Adipocyte (in vitro differentiated cells): ENCODE measurements around the gene C16orf96.

ENCODE experiments used
- DNase-seq: peaks from one replicate; pipeline ENCODE4 v3.0.0-alpha.2; 2015; ENCODE audit warnings: low read depth
- H3K27me3 ChIP-seq: replicated peaks from 2 replicates; pipeline ENCODE4 v1.7.0; 2013; ENCODE audit warnings: mild to moderate bottlenecking, low read length, moderate library complexity; ENCODE audit not compliant: control insufficient read depth, insufficient read depth
- H3K36me3 ChIP-seq: 2 replicates; pipeline ENCODE4 v1.7.0; 2013; ENCODE audit warnings: low read length, mild to moderate bottlenecking, moderate library complexity; ENCODE audit not compliant: control insufficient read depth, insufficient read depth, severe bottlenecking
- H3K4me1 ChIP-seq: 2 replicates; pipeline ENCODE4 v1.7.0; 2013; ENCODE audit warnings: mild to moderate bottlenecking, low read length, moderate library complexity; ENCODE audit not compliant: control insufficient read depth, insufficient read depth
- H3K4me3 ChIP-seq: 2 replicates; pipeline ENCODE4 v1.7.0; 2013; ENCODE audit warnings: mild to moderate bottlenecking, low read length, moderate library complexity
- H3K9ac ChIP-seq: 2 replicates; pipeline ENCODE4 v1.7.0; 2013; ENCODE audit warnings: mild to moderate bottlenecking, low read length, moderate library complexity
- H3K9me3 ChIP-seq: 2 replicates; pipeline ENCODE4 v1.7.0; 2013; ENCODE audit warnings: mild to moderate bottlenecking, low read length, moderate library complexity; ENCODE audit not compliant: control insufficient read depth

Gene C16orf96

DNA sequence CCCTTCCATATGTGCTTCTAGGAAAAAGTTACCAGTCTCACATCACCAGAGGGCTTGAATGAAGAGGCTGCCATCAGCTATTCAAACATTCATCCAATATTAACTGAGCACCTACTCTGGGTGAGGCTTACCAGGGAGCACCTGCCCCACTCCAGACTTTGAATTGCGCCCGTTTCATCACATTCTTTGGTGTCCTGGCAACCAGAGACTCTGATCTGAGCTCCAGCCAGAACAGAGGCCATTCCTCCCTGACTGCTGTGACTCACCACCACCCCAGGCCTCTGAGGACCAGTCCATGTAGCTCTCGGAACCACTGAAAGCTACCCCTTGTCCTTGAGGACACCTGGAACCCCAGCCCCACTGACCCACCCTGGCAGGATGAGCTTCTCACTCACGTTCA is at the start of gene C16orf96:
C16orf96 (plus strand) TSS at position 229 of the 400 bp plus-strand sequence; CDS start at position 379, 150 bp downstream.
- Histone ChIP-seq H3K36me3 (no peaks in the 10 kb centered on the region), H3K9ac (no peak within 1 kb of the TSS), H3K9me3 (no peaks in the 10 kb centered on the region), H3K4me3 (no peak within 1 kb of the TSS), H3K27me3 (peaks cover 44% of the 10 kb centered on the region), H3K4me1 (no peaks in the 10 kb centered on the region)
- DNase-seq: peak; percentile 27

DNA sequence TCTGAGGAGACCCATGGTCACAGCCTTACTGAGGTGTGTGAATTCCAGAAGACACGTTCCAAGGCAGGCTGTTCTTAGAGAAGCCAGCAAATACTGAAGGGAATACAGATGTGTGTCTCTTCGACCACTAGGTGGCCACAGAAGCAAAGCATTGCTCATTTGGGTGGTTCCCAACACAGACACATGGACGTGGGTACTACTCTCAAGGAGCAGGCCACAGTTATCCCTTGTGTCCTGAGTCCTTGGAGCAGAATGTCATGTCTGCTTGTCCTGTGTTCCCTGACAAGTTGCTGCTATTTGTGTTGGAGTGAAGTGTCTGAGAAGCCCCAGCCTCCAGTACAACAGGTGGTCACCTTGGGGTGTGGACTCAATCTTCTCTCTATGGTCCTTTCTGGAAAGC is 49.7 kb upstream of the C16orf96 start:
- DNase-seq: peak; percentile 91
- Histone ChIP-seq H3K9ac (peak overlapping the region; percentile 3), H3K9me3 (no peaks in the 10 kb centered on the region), H3K27me3 (no peaks in the 10 kb centered on the region), H3K36me3 (peaks cover 55% of the 10 kb centered on the region), H3K4me3 (no peak overlapping the region), H3K4me1 (peaks cover 16% of the 10 kb centered on the region)

DNA sequence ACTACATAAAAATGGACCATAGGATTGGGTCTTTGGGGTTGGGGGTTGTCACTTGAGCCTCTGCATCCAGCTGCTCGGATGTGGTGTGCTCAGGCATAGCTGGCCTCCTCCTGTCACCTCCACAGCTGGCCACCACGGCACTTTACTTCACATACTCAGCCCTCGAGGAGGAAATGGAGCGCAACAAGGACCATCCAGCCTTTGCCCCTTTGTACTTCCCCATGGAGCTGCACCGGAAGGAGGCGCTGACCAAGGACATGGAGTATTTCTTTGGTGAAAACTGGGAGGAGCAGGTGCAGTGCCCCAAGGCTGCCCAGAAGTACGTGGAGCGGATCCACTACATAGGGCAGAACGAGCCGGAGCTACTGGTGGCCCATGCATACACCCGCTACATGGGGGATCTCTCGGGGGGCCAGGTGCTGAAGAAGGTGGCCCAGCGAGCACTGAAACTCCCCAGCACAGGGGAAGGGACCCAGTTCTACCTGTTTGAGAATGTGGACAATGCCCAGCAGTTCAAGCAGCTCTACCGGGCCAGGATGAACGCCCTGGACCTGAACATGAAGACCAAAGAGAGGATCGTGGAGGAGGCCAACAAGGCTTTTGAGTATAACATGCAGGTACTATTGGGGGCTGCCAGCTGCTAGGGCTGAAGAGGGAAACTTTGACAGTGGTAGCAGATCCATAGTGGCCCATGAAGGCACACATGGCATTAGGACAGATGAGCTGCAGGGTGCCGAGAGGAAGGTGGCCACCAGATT is 48.4 kb upstream of the C16orf96 start:
- Histone ChIP-seq H3K9ac (no peak overlapping the region), H3K36me3 (peaks cover 68% of the 10 kb centered on the region), H3K9me3 (no peaks in the 10 kb centered on the region), H3K27me3 (no peaks in the 10 kb centered on the region), H3K4me3 (no peak overlapping the region), H3K4me1 (peaks cover 9% of the 10 kb centered on the region)
- no peak for DNase-seq

DNA sequence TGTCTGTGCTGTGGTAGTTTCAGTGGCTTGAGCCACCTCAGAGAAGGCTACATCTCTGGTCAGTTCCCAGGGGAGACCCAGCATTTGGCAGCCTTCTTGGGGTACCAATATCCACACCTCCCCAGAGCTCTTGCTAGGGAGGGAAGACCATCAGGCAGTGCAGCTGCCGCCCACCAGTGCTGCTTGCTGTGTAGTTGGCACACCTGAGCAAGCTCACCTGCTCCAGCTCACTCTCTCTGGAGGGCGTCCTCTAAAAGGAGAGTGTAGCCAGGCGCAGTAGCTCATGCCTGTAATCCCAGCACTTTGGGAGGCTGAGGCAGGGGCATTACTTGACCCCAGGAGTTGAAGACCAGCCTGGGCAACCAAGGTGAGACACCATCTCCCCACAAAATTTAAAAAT is 47.3 kb upstream of the C16orf96 start:
- Histone ChIP-seq H3K27me3 (no peaks in the 10 kb centered on the region), H3K4me1 (peaks cover 8% of the 10 kb centered on the region), H3K4me3 (no peak overlapping the region), H3K36me3 (peaks cover 76% of the 10 kb centered on the region), H3K9ac (no peak overlapping the region), H3K9me3 (no peaks in the 10 kb centered on the region)
- no peak for DNase-seq

DNA sequence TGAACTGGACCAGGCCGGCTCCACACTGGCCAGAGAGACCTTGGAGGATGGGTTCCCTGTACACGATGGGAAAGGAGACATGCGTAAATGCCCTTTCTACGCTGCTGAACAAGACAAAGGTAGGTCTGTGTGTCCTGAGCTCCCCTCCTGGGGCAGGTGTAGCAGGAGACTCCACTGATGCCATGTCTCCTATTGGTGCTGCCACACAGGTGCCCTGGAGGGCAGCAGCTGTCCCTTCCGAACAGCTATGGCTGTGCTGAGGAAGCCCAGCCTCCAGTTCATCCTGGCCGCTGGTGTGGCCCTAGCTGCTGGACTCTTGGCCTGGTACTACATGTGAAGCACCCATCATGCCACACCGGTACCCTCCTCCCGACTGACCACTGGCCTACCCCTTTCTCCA is 46.7 kb upstream of the C16orf96 start:
- peaks cover 5% of the 10 kb centered on the region for H3K4me1 ChIP-seq
- H3K27me3 ChIP-seq: no peaks in the 10 kb centered on the region
- H3K9ac ChIP-seq: no peak overlapping the region
- H3K4me3 ChIP-seq: no peak overlapping the region
- peaks cover 77% of the 10 kb centered on the region for H3K36me3 ChIP-seq
- H3K9me3 ChIP-seq: no peaks in the 10 kb centered on the region
- no peak for DNase-seq

DNA sequence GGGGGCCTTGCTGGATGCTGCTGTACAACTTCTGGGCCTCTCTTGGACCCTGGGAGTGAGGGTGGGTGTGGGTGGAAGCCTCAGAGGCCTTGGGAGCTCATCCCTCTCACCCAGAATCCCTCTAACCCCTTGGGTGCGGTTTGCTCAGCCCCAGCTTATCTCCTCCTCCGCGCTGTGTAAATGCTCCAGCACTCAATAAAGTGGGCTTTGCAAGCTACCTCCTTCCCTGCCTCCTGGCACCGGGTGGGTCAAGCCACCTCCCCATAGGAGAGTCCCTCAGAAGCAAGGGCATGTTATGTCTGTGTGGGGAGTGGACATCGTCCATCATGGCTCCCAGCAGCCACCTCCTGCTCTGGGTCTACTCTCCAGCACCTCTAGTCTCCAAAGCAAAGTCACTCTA is 46.0 kb upstream of the C16orf96 start:
- no peak for DNase-seq
- H3K4me3 ChIP-seq: no peak overlapping the region
- no peaks in the 10 kb centered on the region for H3K9me3 ChIP-seq
- H3K9ac ChIP-seq: no peak overlapping the region
- no peaks in the 10 kb centered on the region for H3K27me3 ChIP-seq
- H3K36me3 ChIP-seq: peaks cover 77% of the 10 kb centered on the region
- peaks cover 5% of the 10 kb centered on the region for H3K4me1 ChIP-seq

DNA sequence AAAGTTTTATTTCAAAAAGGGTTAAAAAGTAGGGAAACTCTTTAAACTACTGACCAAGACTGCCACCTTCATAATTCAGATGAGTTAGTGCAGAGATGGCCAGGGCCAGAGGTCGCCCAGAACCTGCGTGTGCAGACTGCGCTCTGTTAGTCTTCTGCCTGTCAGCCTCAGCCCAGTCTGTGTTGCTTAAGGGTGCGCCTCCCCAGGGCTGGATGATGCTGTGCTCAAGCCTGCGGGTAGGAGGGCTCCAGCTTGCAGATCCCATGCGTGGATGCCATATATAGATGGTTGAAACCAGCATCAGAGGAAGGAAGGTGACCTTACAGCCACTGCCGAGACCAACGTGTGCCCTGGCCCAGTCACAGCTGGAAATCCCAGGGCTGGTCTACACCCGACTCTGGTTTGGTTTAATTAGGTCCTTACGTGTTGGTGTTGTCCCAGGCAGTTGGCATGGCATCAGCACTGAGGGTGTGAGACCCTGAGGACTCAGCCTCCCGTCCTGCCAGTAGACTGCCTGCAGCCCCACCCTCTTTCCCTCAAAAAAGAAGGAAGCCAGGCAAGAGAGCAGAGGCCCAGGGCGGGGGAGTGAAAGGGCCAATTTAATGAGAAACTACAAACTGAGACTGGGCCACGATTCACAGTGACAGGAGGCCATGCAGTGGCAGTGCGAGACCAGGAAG is 45.3 kb upstream of the C16orf96 start:
- peaks cover 70% of the 10 kb centered on the region for H3K36me3 ChIP-seq
- DNase-seq: no peak
- H3K9me3 ChIP-seq: no peaks in the 10 kb centered on the region
- no peak overlapping the region for H3K9ac ChIP-seq
- no peaks in the 10 kb centered on the region for H3K27me3 ChIP-seq
- peaks cover 8% of the 10 kb centered on the region for H3K4me1 ChIP-seq
- H3K4me3 ChIP-seq: no peak overlapping the region

DNA sequence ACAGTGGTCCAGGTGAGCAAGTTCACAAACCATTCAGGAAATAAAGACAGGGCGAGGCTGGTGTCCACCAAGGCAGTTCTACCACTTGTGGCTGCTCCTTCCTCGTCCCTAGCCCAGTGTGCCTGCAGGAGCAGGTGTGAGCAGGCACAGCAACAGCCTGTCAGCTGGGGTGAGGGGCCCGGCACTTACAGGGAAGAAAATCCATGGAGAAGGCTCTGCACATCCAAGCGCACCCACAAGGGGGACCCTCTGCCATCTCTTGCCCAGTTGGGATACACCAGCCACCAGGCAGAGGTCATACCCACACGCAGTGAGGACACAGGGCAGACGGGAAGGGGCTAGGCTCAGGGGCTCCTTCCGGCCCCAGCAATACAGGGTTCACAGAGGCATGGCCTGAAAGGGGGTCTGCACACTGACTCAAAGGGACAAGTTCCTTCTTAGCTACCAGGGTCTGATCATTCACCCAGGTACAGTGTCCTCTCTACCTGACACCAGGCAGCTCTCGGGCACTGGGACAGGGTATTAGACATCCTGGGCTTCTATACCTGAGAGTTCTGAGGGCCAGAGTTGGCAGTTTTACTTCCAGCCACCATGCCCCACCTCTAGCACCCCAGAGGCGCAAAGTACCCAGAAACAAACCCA is 44.6 kb upstream of the C16orf96 start:
- H3K9me3 ChIP-seq: no peaks in the 10 kb centered on the region
- H3K4me1 ChIP-seq: peaks cover 8% of the 10 kb centered on the region
- no peak overlapping the region for H3K9ac ChIP-seq
- no peak overlapping the region for H3K4me3 ChIP-seq
- peak; percentile 53 for DNase-seq
- H3K36me3 ChIP-seq: peaks cover 68% of the 10 kb centered on the region
- no peaks in the 10 kb centered on the region for H3K27me3 ChIP-seq

DNA sequence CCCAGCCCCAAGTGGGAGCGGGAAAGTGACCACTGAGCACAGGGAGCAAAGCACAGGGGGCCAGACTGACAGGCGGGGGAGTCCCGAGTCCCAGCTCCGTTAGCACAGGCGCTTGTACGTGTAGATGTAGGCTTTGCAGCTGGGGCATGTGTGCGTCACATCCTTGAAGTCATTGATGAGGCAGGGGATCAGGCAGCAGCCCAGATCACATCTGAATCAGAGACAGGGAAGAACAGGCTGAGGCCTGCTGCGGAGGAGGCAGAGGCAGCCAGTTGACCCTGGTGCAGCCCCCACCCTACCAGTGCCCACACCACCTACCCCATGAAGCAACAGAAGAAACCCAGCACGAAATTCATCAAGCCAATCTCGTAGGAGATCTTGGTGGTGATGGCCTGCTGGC is 43.7 kb upstream of the C16orf96 start:
- Histone ChIP-seq H3K9ac (no peak overlapping the region), H3K4me1 (peaks cover 11% of the 10 kb centered on the region), H3K9me3 (no peaks in the 10 kb centered on the region), H3K4me3 (no peak overlapping the region), H3K36me3 (peaks cover 60% of the 10 kb centered on the region), H3K27me3 (no peaks in the 10 kb centered on the region)
- DNase-seq: no peak

DNA sequence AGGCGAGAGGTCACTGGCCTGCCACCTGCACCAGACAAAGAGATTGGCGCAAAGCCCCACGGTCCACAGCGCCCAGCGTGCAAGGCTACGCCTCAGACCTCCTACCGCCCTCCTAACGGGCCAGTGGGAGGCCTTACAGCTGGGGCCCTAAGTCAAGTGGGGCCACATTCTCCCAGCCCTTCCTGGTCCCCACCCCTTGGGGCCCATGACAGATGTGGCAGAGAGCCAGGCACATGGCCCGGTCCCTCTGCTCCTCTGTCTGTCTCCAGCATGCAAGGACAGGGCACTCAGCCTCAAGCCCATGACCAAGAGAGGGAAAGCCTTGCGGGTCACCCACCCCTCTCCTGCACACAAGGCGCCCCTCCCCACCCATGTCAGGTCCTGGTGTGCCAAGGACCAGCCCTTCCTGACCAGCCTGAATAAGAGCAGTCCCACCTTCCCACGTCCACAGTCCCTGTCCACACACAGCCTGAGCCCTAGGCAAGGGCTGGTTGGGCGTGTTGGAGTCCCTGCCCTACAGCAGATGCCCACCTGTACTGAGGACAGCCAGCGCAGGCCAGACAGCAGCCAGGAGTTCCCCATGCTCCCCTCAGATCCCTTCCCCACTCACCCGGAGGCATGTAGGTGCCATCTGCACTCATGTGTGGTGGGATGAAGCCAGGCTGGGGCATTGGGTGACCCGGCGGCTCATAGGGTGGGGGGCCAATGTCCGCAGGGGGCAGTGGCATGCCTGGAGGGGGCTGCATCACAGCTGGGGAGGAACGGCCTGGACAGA is 42.9 kb upstream of the C16orf96 start:
- Histone ChIP-seq H3K4me1 (peaks cover 11% of the 10 kb centered on the region), H3K9ac (no peak overlapping the region), H3K4me3 (no peak overlapping the region), H3K36me3 (peaks cover 52% of the 10 kb centered on the region), H3K27me3 (no peaks in the 10 kb centered on the region), H3K9me3 (no peaks in the 10 kb centered on the region)
- no peak for DNase-seq

DNA sequence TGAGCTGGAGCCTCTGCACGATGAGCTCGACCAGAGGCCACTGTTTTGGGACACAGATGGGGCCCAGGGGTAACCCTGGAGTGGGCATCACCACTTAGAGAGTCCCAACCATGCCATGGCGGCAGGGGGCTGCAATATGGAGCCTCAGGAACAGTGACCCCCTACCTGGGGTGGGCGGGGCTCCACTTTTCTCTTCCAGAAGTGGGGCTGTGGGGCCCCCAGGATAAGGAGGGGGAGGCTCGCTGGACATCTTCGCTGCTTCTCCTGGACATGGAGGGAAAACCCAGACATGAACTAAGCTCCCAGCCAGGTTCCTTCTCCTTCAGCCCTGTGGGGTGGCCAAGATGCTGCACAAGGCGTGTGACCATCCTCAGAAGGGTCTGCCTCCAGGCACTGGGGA is 42.3 kb upstream of the C16orf96 start:
- DNase-seq: no peak
- Histone ChIP-seq H3K36me3 (peaks cover 46% of the 10 kb centered on the region), H3K4me3 (no peak overlapping the region), H3K27me3 (no peaks in the 10 kb centered on the region), H3K9me3 (no peaks in the 10 kb centered on the region), H3K9ac (no peak overlapping the region), H3K4me1 (peaks cover 11% of the 10 kb centered on the region)
